Measurements from ENCODE around the gene PRRX1.

Gene PRRX1

DNA sequence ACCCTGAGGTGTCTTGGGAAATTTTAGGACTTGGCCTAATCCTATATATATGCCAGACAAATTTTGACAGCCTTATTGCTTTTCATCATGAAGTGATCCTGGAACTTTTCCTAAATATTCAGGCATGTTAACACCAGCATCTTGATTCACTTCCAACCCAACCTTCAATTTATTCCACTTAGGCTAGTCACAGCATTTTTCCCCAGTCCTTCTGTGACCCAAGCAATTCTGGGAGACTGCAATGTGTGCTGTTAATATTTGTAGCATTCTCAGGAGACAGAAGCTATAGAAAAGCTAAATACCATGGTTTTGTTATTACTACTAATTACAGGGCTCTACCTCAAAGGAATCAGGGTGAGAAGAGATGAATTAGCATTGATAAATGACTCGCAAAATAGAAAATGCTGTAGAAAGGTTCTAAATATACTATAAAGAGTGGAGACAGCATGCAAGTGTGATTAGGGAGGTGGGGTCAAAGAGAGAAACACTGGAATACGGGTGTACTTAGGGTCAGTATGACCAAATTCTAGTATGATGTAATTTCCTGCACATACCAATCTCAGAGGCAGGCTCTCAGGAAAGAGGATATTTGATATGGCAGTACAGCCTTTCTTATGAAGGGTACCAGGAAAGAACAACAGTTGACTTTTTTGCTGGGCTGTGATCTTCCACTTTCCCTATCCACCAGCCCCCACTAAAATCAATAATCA lies 29.1 kb downstream of the PRRX1 start:
- no peak for DNase-seq

DNA sequence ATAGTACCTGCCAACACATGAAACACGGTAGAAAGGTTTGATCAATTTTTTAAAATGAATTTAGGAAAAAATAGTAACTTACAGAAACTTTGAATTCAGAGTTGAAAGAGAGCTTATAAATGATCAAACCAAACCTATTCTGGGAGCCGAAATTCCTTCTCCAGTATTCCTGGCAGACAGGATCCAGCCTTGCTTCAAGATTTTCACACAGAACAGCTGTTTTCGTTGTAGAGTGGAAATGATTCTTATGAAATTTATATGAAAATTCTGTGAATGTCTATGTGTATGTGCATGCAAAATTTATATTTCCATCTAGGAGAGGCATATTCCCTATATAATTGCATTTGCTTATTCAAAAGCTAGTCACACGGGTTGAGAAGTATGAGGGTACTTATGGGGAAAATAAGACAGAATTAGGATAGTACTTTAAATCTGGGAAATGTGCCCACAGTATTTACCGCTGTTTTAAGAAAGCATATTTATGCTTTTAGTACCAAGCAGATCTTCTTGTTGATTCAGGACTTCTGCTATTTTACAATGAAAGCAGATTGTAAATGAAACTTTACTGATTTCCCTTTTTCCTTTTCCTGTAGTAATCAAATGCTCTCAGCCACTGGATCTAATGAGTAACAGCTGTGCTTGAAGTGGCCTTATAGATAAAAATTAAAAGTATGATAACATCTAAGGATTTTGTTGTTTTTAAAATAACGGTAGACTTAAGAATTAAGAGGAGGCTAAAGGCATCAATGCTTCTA lies 30.4 kb downstream of the PRRX1 start:
- DNase-seq = no peak

DNA sequence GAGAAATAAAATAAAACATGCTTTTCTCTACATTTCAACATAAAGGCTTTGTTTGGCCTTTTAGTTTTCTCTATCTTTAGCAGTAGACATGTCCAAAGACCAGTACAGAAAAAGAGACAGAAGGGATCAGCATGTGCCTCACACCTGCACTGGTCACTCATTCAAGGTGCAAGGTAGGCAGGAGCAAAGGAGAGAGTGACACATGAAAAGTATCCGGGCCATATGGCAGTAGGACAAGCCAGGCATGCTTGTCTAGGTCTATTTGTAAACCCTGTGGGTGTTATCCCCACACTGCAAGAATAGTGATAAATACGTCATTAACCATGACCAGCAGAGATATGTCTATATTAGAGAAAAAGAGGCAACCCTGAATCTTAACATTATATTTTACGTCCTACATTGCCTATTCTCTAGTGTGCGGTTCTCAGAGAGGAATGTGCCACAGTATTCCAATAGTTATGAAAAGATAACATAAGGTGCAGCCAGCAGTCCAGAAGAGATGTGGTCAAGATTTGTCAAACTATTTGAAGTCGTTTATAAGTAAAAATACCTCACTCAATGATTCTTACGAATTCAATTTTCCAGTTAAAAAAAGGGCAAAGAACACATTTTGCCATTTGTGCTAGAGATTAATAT lies 32.1 kb downstream of the PRRX1 start:
- no peak for DNase-seq

DNA sequence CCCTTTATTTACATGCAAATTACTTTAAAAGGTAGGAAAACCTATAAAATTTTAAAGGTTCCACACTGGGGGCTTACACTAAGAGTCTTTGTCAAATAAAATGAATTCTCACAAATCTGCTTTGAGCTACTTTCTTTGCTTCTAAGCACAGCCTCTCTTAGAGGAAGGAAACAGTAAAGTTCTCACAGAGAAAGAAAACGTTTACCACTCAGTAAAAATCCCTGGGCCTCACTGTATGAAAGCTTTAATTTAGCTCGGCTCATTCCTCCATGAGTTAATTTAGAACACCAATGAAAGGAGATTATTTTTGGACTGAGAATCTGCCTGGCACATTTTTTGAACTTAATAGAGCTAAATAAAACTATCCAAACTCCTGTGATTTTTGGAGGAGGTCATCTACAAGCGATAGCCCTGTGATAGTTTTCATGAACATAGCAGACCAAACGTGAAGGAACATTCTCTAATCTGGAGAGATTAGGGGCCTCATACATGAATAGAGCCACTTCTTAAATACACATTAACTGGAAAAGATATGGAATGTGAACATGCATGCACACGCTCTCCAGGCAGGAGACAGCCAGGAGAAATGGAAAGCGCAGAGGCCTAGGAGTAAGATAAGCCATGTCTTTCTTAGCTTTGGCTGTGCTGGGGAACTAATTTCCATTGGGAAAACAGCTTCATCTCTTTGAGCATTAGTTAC lies 32.8 kb downstream of the PRRX1 start:
- DNase-seq = no peak

DNA sequence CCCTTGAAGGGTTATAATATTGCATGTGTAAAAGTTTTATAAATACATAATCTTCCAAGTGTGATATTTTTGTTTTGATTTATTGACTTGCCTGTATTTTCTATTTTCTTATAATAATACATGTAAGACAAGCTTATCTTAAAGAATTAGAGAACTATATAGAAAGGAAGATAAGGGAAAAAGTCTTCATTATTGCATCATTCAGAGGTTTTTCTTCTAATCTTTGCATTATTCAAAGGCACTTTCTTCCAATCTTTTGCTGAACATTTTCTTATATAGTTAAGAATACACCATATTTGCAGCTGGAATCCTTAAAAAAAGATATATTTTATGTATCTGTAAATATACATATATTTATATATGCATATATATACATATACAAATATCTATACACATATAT lies 33.4 kb downstream of the PRRX1 start:
- DNase-seq = no peak

DNA sequence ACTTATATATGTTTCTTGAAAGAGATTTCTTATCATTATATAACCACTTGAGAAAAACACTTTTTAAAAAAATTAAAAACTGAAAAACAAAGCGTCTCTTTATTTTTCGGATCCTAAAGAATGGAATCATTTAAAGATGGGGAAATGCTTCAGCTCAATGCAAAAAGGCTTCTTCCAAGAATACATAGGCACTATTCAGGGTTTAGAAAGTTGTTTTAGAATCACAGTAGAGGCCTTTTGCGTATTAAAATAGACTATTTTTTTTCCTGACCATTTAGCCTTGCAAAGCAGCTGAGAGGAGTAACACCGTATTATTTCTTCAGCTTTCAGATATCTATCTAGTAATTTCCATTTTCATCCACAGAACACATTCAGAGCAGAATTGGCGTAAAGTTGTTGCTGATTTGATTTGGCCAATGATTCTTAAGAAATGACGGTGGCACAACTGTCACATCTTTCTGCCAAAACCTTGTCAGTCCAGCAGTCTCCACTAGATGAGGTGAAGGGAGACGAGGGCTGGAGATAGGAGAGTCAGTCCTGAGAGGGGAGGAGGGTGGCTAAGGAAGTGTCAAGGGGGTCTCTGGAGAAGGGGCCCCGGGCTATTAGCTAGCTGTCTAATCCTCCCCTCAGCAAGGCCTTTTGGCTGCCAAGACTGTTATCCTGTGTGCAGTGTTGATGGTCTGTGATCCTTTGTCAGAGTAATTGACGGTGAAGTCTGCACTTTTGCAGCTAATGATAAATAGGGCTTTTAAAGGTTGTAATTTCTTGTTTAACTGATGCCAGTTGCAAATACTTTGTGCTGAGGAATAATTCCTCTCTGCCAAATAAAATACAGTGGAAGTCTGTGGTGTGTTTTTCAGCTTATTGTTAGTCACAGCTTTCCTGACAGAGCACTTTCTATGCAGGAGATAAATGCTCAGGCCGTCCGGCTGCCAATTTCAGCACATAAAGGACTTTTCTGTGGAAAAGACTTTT lies 34.7 kb downstream of the PRRX1 start:
- DNase-seq = no peak

DNA sequence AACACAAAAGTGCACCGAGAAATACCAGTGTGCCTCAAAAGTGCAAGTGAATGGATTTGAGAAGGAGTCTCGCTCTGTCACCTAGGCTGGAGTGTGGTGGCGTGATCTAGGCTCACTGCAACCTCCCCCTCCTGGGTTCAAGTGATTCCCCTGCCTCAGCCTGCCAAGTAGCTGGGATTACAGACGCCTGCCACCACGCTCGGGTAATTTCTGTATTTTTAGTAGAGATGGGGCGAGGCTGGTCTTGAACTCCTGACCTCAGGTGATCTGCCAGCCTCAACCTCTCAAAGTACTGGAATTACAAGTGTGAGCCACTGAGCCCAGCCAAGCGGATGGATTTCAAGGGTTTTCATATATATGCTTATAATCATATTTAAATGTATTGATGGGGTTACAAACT lies 35.8 kb downstream of the PRRX1 start:
- no peak for DNase-seq

DNA sequence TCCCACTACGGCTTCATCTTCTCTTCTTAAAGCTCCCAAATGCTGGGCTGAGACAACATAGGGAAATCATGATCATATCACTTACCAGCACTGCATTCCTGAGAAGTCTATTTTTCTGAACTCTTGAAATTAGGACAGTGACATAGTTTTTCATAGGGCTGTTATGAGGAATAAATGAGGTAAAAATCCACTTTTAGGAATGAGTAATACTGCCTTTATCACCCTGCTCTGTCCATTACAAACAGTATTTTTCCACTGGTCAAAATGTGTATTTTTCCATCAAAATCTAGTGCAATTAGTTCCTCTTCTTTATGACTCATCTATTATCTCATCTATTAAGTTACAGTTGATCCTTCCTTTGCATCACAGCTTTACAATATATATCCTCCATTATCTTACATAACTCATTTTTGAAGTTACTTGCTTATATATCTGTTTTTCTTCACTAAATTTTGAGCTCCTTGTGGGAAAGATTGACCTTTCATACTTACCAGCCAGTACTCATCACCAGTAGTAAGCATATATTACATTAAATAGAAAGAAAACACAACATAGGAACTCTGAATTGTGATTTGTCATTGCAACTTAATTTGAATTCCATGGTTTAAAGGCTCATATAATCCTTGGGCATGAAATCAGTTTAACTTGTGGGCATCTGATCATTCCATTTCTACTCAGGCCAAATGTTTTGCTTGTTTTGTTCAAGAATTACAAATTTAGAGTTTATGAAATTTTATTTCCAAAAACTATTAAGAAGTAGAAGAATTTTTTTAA lies 37.1 kb downstream of the PRRX1 start:
- no peak for DNase-seq

DNA sequence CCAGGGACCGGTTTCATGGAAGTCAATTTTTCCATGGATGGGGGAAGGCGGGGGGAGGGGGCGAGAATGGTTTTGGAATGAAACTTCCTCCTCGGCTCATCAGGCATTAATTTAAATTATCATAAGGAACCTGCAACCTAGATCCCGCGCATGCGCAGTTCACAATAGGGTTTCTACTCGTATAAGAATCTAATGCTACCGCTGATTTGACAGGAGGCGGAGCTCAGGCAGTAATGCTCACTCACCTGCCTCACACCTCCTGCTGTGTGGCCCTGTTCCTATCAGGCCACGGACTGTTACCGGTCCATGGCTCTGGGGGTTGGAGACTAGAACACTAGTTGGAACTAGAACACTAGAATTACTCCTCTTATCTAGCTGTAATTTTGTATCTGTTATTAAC lies 38.0 kb downstream of the PRRX1 start:
- no peak for DNase-seq

DNA sequence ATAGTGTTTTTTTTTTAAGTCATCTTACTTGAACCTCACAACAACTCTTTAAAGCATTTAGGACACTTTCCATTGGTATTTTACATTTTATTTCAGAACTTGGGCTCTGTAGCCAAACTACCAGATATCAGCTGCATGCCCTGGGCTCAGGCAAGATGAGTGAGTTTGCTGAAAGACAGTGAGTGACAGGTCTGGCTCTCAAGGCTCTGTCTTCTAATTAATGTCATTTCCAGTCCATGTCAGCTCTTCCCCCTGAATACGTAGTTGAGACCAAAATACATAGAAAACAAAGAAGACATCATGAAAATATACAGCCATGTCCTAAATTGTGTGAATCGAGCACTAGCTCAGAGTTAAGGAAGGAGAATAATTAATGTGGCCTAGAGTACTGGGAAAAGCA lies 39.7 kb downstream of the PRRX1 start:
- no peak for DNase-seq

DNA sequence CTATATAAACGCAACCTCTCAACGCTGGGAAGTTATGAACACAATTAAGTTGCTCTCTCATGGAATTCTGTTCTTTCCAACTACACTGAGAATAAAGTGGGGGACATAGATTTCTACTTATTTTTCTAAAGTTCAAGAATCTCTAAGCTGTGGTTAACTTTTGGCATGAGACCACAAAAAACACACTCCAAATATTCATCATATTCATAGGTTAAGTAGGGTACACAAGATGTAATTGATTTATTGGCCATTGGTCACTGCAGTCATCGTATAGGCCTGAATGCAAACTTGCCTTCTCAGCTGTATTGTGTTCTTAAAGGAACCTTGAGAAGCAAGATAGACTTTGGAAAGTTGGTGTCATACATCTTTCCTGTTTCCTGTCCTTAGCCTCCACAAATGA lies 40.3 kb downstream of the PRRX1 start:
- DNase-seq = no peak

DNA sequence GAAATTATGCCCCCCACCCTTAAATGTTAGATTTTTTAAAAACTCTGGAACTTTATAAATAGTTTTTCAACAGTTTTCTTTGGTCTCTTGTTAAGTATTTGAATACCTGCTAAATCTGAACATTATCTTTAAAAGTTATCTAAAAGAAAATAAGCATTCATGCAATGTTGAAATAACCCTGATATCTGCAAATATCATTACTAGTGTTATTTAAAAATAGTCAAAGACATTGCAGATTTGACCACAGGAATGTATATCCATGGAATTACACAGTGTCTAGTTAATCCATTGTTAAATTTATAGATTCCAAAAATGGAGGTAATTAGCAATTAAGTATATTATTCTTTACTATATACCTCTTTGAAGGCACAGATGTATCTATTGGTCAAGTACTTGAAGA lies 42.0 kb downstream of the PRRX1 start:
- DNase-seq = no peak

DNA sequence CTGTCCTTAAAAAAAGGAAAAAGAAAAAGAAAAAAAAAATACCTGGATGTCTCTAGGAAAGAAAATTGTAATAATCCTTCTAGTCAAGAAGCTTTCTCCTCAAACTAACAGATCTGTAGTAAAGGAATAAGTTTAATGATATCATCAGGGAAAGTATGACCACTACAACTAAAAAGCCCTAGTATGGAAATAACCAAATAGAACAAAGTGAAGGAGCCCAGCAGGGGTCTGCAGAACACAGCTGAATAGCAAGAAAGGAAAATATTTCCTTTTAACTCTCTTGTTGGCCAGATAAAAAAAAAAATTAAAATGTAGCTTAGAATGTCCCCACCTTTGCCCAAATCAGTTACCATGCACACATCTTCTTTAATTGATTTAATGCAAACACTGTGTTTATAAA lies 43.2 kb downstream of the PRRX1 start:
- DNase-seq = no peak

DNA sequence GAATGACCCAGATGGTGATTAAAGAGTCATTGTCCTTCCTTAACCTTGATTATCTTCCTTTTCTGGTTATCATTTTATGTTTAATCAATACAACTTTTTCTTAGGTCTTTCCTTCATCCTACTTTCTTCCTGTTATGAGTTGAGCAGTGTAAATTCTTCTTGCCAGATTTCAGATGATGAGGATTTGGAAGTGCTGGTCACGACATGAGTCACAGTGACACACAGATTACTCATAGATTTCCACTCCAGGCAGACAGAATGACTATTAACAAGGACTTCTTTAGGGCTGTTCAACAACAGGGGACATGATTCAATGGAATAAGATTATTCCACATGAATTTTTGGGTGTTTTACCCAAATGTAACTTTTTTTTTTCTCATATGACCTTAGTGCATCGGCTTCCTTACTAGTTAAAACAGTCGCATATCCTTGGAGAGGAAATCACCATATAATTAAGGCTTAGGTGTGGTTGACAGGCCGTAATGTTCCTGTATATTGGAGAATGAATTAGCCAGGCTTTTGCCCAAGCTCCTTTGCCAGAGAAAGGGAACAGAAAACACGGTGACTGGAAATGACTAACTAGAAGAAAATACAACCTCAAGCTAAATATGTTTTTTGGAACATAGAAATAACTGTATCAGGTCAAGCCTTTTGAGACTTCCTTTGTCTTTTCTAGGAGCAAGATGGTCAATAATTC lies 44.2 kb downstream of the PRRX1 start:
- DNase-seq = no peak

DNA sequence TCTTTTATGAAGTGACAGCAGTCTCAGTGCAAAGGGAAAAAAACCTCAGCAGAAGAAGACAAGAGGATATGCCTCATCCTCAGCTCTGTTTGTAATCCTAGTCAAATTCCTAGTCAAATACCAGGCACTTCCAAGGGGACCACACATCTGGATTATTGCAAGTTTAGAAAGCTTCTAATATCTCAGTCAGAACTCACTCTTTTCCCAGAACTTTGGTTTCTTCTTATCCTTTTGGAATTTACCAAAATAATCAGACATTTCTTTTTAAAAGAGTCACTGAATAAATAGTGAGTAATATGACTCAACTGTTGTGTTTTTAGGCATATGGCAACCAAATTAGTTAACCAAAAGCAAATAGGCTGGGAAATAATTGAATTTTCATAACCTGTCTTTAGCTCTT lies 47.8 kb downstream of the PRRX1 start:
- DNase-seq = no peak

DNA sequence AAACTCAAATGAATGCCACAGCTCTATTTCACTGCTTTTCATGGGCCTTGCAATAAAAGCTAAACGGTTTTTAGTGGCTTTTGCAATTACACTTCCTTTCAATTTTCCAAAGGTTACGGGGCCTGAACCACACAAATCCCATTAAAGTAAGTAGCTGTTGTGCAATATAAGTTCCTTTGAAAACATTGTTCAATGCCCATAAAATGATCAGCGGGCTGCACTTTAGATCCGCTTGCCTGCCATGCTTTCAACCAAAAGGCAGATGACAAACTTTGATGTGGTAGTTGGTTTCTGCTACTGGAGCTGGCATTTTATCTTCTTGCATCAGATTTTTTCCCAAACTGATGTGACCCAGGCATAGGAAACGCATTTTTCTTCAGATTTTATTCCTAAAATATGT lies 50.2 kb downstream of the PRRX1 start:
- DNase-seq = no peak

DNA sequence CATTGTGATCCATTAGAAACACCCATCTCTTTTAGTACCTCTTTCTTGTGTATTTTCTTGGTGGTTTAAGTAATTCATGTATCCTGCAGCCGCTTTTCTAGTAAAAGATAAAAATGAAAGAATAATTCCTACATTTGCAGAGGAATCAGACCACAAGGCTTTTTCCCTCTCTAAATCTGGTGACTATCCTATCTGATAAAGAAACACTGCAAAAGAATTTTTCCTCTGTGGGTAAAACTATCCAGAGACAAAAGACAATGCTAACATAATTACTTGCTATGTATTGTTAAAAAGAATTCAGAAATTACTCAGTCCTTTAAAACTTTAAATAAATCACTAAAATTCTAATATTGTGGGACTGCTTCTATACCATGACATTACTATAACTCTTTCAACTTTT lies 51.0 kb downstream of the PRRX1 start:
- no peak for DNase-seq

DNA sequence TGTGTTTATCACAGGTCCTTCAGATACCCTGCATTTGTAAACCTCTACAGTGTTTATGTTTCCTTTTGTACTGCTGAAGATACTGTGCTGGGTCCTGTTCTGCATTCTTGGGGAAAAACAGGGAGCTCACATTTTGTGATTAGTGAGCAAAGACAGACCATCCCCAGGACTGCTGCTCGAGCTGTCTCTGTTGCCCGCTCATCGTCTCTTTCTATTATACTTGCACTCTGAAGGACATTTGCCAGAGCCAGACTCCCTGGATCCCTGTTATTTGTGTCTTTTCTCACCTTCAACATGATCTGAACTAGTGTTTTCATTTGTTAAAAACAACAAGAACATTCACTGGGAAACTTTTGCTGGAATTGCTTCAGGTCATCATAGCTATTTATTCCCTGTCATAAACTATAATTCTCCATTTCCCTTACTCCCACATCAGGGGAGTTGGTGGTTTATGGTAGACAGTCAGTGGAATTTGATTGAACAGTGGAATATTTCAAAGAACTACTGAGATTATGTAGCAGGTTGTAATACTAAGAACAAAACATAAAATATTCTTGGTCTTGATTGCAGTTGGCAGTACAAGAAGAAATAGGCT lies 53.0 kb downstream of the PRRX1 start:
- no peak for DNase-seq

DNA sequence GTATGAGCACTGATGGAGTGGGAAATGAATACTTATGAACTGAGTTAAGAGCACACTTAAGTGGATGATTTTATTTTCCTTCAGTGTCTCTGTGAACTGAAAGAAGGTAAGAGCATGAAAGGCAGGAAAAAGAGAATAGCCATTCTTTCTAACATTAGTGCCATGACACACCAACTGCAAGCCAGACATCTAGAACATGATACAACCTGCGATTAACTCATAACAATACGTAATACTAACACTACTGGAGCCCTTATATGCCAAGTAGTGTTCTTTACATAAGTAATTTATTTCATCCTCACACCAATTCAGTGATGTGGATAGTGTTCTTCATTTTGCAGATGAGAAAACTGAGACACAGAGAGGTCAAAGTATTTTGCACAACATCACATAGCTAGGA lies 56.7 kb downstream of the PRRX1 start:
- no peak for DNase-seq

DNA sequence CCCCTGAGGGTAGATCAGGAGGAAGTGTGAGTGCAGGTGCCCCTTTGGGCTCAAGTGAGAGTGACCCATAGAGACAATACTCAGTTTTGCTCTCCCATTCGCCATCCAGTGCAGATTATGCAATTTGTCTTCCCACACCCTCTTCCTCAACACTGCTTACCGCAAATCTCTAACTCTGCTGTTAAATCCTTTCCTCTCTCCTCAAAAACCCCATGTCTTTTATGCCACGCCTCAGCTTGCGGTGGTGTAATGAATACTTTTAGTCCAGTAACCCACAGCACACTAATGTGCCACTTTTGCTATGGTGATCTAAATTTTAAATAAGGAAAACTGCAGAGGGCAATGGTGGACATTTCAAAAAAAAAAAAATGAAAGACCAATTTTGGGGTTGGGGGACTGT lies 57.7 kb downstream of the PRRX1 start:
- no peak for DNase-seq

DNA sequence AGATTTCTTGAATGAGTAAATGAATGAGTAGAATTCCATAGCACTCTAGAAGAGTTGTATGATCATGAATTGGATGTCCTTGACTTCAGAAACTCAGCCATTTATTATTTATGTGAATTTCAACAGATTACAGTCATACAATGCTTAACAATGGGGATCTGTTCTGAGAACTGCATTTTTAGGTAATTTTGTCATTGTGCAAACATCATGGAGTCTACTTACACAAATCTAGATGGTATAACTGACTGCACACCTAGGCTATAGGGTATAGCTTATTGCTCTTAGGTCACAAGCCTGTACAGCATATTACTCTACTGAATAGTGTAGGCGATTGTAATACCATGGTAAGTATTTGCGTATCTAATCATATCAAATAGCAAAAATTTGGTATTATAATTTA lies 59.6 kb downstream of the PRRX1 start:
- DNase-seq = no peak
